HG03025 (cell line): ENCODE data around the gene PINLYP.

Experiments
- ATAC-seq: cut with Tn5 transposase; IDR thresholded peaks from one replicate; pipeline ENCODE4 v1.9.1; 2021; ENCODE audit warnings: mild to moderate bottlenecking, moderate library complexity; ENCODE audit not compliant: unreplicated experiment, low FRiP score

The PINLYP gene

GRCh38 chr19:43575156-43575950 lies at the start of gene PINLYP, which contains the start of gene XRCC1:
PINLYP (plus strand) TSS chr19:43575801; CDS start chr19:43577192, 1,391 bp downstream.
XRCC1 (minus strand) TSS chr19:43575527; CDS start chr19:43575458, 69 bp downstream.
- peak; percentile 90 for ATAC-seq

- ATAC-seq = no peak
Measured at GRCh38 chr19:43525836-43526771, 49.5 kb upstream of the PINLYP start.

GRCh38 chr19:43526884-43527859 lies 48.4 kb upstream of the PINLYP start, which contains the start of gene ETHE1:
ETHE1 (minus strand) TSS chr19:43527201; CDS start chr19:43527177, 24 bp downstream.
- ATAC-seq = no peak

GRCh38 chr19:43527860-43528622 lies 47.6 kb upstream of the PINLYP start:
- no peak for ATAC-seq

GRCh38 chr19:43532571-43532961 lies 43.0 kb upstream of the PINLYP start:
- no peak for ATAC-seq

GRCh38 chr19:43532962-43533545 lies 42.5 kb upstream of the PINLYP start, which contains the start of gene ZNF575:
ZNF575 (plus strand) TSS chr19:43533188; CDS start chr19:43534423, 1,235 bp downstream.
- ATAC-seq = peak; percentile 65

GRCh38 chr19:43533546-43534304 lies 41.9 kb upstream of the PINLYP start:
- peak; percentile 35 for ATAC-seq

- ATAC-seq = no peak
Measured at GRCh38 chr19:43534305-43534815, 41.2 kb upstream of the PINLYP start.

GRCh38 chr19:43534816-43535761 lies 40.5 kb upstream of the PINLYP start:
- no peak for ATAC-seq

GRCh38 chr19:43538922-43539321 lies 36.7 kb upstream of the PINLYP start:
- ATAC-seq = no peak

GRCh38 chr19:43540381-43540780 lies 35.2 kb upstream of the PINLYP start:
- no peak for ATAC-seq

GRCh38 chr19:43541920-43542650 lies 33.5 kb upstream of the PINLYP start:
- no peak for ATAC-seq

GRCh38 chr19:43544077-43544476 lies 31.5 kb upstream of the PINLYP start:
- no peak for ATAC-seq

- no peak for ATAC-seq
Measured at GRCh38 chr19:43545276-43545675, 30.3 kb upstream of the PINLYP start.

- ATAC-seq = no peak
Measured at GRCh38 chr19:43545981-43546380, 29.6 kb upstream of the PINLYP start.

- no peak for ATAC-seq
Measured at GRCh38 chr19:43546581-43546980, 29.0 kb upstream of the PINLYP start.
